GM12874 (cell line): Measurements from ENCODE around the gene NALCN.

Experiments
- TF ChIP-seq, protein P1 (sequence below): IDR thresholded peaks from 2 replicates; pipeline ENCODE4 v1.5.1; 2011; ENCODE audit warnings: low read depth, mild to moderate bottlenecking, control low read depth, low read length, moderate library complexity; ENCODE audit not compliant: insufficient read depth

NALCN gene

DNA sequence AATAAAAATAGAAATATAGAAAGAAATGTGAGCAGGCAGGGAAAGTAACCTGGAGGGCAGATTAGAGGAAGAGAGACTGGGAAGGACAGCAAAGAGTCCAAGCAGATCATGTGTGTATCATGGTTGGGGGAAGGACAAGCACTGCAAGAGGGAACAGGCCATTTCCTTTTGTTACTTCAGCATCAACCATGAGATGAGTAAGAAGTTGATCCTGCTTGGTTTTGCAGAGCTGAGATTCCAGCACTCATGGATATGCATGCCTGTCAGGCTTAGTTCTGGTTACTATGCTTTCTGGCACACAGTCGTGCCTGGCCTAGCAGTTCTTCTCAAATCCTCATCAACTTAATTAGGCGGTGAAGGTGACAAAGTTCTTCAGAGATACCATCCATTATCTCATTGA, 18.1 kb downstream of the NALCN start:
- TF ChIP-seq, protein P1, sequence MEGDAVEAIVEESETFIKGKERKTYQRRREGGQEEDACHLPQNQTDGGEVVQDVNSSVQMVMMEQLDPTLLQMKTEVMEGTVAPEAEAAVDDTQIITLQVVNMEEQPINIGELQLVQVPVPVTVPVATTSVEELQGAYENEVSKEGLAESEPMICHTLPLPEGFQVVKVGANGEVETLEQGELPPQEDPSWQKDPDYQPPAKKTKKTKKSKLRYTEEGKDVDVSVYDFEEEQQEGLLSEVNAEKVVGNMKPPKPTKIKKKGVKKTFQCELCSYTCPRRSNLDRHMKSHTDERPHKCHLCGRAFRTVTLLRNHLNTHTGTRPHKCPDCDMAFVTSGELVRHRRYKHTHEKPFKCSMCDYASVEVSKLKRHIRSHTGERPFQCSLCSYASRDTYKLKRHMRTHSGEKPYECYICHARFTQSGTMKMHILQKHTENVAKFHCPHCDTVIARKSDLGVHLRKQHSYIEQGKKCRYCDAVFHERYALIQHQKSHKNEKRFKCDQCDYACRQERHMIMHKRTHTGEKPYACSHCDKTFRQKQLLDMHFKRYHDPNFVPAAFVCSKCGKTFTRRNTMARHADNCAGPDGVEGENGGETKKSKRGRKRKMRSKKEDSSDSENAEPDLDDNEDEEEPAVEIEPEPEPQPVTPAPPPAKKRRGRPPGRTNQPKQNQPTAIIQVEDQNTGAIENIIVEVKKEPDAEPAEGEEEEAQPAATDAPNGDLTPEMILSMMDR: no peak

DNA sequence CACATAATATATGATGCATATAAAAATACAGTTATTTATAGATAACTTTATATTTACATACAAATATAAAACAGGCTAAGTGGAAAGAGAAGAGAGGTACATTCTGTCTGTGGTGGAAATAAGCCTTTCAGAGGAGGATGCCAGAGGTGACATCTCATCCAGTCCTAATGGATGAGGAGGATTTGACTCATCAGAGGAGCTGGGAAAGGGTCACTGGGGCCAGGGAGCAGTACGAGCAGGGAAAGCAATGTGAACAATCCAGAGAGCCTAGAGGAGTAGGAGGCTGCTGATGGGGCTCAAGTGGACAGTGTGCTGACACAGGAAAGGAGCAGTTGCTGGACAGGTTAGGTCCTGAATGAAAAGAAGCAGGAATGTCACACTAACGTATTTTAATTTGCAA, 18.6 kb downstream of the NALCN start:
- TF ChIP-seq, protein P1: no peak

DNA sequence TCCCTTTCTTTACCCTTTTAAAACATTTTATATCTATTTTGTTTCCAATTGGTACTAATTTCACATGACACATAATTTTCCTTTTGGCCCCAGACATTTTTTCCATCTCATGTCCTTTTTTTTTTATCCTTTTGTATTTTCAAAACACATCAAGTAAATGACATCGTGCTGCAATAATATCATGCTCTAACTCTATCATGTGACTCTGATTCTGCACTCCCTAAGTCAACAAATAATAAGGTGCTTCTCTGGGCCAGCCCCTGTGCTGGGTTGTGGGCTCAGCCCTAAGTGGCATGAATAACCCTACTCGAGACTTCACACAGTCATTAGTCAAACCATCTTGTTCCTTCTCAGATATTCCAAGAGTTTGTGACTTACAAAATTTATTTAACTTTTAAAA, 21.7 kb downstream of the NALCN start:
- TF ChIP-seq, protein P1: no peak

DNA sequence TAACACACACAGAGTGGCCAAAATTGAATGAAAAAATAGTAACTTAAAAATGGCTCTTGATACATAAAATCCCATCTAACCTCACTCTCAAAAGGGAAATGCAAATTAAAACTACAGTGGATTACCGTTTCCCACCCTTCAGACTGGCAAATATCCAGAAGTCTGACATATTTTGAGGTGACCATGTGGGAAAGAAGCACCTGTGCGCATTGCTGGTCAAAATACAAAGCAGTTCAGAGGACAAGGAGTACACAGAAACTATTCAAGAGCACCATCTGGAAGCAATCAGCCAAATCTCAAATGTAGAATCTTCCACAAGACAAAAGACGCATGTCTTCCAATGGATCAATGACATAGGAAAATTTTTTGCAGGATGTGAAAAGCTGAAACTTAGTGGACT, 23.2 kb downstream of the NALCN start:
- TF ChIP-seq, protein P1: no peak

DNA sequence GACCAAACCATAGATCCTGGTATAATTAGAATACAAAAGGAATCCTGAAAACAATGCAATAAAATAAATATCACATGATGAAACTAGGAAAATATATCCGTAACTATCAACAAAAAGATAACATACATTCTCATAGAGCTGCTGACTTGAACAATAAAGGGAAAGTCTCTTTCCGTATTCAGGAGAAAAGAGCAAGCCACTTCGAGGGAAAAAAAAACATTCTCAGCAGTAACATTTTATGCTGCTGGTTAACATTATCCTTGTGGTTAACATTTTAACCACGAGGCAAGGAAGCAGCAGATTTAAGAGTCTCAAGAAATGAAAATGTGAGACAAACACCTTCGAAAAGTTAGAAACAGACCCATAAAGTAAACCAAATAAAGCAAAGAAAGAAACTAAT, 25.8 kb downstream of the NALCN start:
- TF ChIP-seq, protein P1: no peak

DNA sequence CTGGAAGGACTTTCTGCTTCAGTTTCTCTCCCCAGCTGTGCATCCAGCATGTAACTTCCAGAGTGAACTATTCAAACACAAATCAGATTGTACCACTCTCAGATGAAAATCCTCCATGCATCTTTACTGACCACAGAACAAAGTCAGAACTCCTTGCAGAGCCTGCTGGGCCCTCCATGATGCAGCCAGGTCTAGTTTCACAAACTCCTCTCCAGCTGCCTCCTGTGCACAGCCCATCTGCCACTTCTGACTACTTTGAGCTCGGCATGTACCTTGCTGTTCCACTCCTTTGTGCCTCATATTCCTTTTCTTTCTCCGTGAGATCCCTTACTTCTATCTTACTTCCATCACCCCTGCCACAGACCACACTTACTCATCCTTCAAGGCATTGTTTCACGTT, 31.4 kb downstream of the NALCN start:
- TF ChIP-seq, protein P1: no peak

DNA sequence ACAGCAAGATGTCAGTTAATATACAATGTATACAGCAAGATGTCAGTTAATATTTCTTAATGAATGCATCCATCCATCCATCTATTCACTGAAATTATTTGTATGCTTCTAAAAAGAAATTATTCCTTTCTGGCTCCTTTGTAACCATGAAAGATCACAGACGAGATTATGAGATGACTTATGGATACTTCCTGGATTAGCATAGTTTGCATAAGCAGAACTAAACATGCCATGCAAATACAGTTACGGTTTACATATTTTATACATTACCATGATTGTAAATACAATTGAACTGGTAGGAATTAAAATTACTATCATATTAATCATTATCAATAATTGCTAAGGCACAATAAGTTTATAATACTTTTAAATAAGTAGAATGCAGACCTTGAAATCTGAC, 32.7 kb downstream of the NALCN start:
- TF ChIP-seq, protein P1: no peak

DNA sequence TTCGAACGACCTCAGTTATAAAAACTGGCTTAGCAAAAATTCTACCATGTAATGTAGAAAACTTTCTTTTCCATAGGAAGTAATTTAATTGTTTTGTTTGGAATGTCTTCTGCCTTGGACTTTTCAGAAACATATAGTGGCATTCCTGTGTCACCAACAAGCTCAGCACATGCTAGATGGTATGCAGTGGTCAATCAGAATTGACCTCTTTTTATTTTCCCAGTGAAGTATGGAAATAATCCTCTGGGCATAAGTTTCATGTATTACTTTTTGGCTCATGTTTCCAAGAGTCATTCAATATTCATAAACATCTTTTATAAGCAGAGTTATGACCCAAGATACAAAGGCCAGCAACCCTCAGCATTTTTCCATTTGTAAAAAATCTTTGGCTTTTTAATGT, 33.6 kb downstream of the NALCN start:
- TF ChIP-seq, protein P1: no peak
